Naive B cell (primary cell): Measurements from ENCODE around the gene THUMPD2. TPM values are rescaled to one million over a fixed set of nuclear protein-coding genes. Genes with fewer than 3 reads are reported as not detected.

Source experiments
- polyA plus RNA-seq, 6 donors: library from polyadenylated mRNA; unstranded; fragments of 300-500 nt; fragmentation: Illumina TruSeq; gene quantifications; one replicate each; pipeline ENCODE4 v1.2.3, GENCODE V29; 2021; ENCODE audit warnings: low read depth in 6 of 6

The THUMPD2 gene
- polyA plus RNA-seq, 6 donors from 2014 or later, result 5.2 to 15.2 (median 6.1) TPM

Other genes with a start within 250 kb of the THUMPD2 start
- not detected for gene TMEM178A, start 113.3 kb downstream of the THUMPD2 start, polyA plus RNA-seq